Measurements from ENCODE around the gene DYNLT4. TPM values are rescaled to one million over a fixed set of nuclear protein-coding genes. Genes with fewer than 3 reads are reported as not detected.
A peak's percentile ranks its signal among the peaks of the same experiment; 100 is the strongest.
"Not testable (repeated sequence)": the region's sequence is repeated elsewhere in the genome, so short reads cannot be mapped to it uniquely, and the experiment has no call there.

DYNLT4 gene
- total RNA-seq, 2 experiments from 2014 or later = 0.70 to 1.0 TPM

GRCh38 chr1:44807364-44808062 is 362 bp upstream of the DYNLT4 start:
- peak overlapping the region; percentile 74 for H3K4me3 Mint-ChIP-seq
- peak overlapping the region; percentile 99 for H3K27ac Mint-ChIP-seq
- H3K4me1 Mint-ChIP-seq = peaks cover 85% of the 10 kb centered on the region
- peak; percentile 90 for DNase-seq
- H3K36me3 Mint-ChIP-seq = peaks cover 39% of the 10 kb centered on the region
- no peaks in the 10 kb centered on the region for H3K27me3 Mint-ChIP-seq
- no peaks in the 10 kb centered on the region for H3K9me3 Mint-ChIP-seq

GRCh38 chr1:44806025-44806703 is 987 bp downstream of the DYNLT4 start:
- Mint-ChIP-seq H3K27me3 (no peaks in the 10 kb centered on the region), H3K27ac (peak overlapping the region; percentile 99), H3K4me1 (peaks cover 80% of the 10 kb centered on the region), H3K4me3 (peak overlapping the region; percentile 8), H3K9me3 (no peaks in the 10 kb centered on the region), H3K36me3 (peaks cover 51% of the 10 kb centered on the region)
- no peak for DNase-seq

GRCh38 chr1:44805311-44806024 is 1.7 kb downstream of the DYNLT4 start:
- Mint-ChIP-seq H3K27me3 (no peaks in the 10 kb centered on the region), H3K4me1 (peaks cover 74% of the 10 kb centered on the region), H3K36me3 (peaks cover 56% of the 10 kb centered on the region), H3K4me3 (peak overlapping the region; percentile 40), H3K27ac (peak overlapping the region; percentile 79), H3K9me3 (no peaks in the 10 kb centered on the region)
- DNase-seq = no peak

GRCh38 chr1:44803312-44804095 is 3.6 kb downstream of the DYNLT4 start:
- Mint-ChIP-seq H3K36me3 (peaks cover 55% of the 10 kb centered on the region), H3K27me3 (no peaks in the 10 kb centered on the region), H3K9me3 (no peaks in the 10 kb centered on the region), H3K4me1 (peaks cover 62% of the 10 kb centered on the region), H3K27ac (peak overlapping the region; percentile 79), H3K4me3 (peak overlapping the region; percentile 84)
- no peak for DNase-seq

- Mint-ChIP-seq H3K4me3 (peak overlapping the region; percentile 84), H3K27ac (peak overlapping the region; percentile 79), H3K9me3 (no peaks in the 10 kb centered on the region), H3K27me3 (no peaks in the 10 kb centered on the region), H3K4me1 (peaks cover 57% of the 10 kb centered on the region), H3K36me3 (peaks cover 54% of the 10 kb centered on the region)
- DNase-seq = no peak
These were observed 4.2 kb downstream of the DYNLT4 start for GRCh38 chr1:44803062-44803311.

GRCh38 chr1:44802306-44803061 is 4.7 kb downstream of the DYNLT4 start:
- H3K4me1 Mint-ChIP-seq = peaks cover 52% of the 10 kb centered on the region
- H3K27ac Mint-ChIP-seq = peak overlapping the region; percentile 79
- H3K9me3 Mint-ChIP-seq = no peaks in the 10 kb centered on the region
- peaks cover 54% of the 10 kb centered on the region for H3K36me3 Mint-ChIP-seq
- no peaks in the 10 kb centered on the region for H3K27me3 Mint-ChIP-seq
- DNase-seq = no peak
- H3K4me3 Mint-ChIP-seq = peak overlapping the region; percentile 84

- H3K36me3 Mint-ChIP-seq = peaks cover 49% of the 10 kb centered on the region
- H3K4me3 Mint-ChIP-seq = peak overlapping the region; percentile 84
- peaks cover 44% of the 10 kb centered on the region for H3K4me1 Mint-ChIP-seq
- no peaks in the 10 kb centered on the region for H3K27me3 Mint-ChIP-seq
- no peaks in the 10 kb centered on the region for H3K9me3 Mint-ChIP-seq
- no peak for DNase-seq
- H3K27ac Mint-ChIP-seq = peak overlapping the region; percentile 79
These were observed 5.5 kb downstream of the DYNLT4 start for GRCh38 chr1:44801491-44802305.

GRCh38 chr1:44799770-44800584 is 7.2 kb downstream of the DYNLT4 start, which contains the start of gene PLK3:
Gene PLK3 (plus strand): TSS chr1:44800377. CDS start chr1:44800464, 87 bp downstream.
- peak within 1 kb of the TSS; percentile 84 for H3K4me3 Mint-ChIP-seq
- peak; percentile 98 for DNase-seq
- H3K4me1 Mint-ChIP-seq = peaks cover 36% of the 10 kb centered on the region
- H3K27ac Mint-ChIP-seq = peak within 1 kb of the TSS; percentile 100
- no peaks in the 10 kb centered on the region for H3K27me3 Mint-ChIP-seq
- H3K36me3 Mint-ChIP-seq = peaks cover 43% of the 10 kb centered on the region
- H3K9me3 Mint-ChIP-seq = no peaks in the 10 kb centered on the region

- peaks cover 26% of the 10 kb centered on the region for H3K4me1 Mint-ChIP-seq
- H3K9me3 Mint-ChIP-seq = no peaks in the 10 kb centered on the region
- H3K27ac Mint-ChIP-seq = peak overlapping the region; percentile 100
- DNase-seq = no peak
- peaks cover 31% of the 10 kb centered on the region for H3K36me3 Mint-ChIP-seq
- H3K4me3 Mint-ChIP-seq = no peak overlapping the region
- no peaks in the 10 kb centered on the region for H3K27me3 Mint-ChIP-seq
These were observed 8.4 kb downstream of the DYNLT4 start for GRCh38 chr1:44798481-44799365.

GRCh38 chr1:44797886-44798285 is 9.3 kb downstream of the DYNLT4 start:
- peaks cover 18% of the 10 kb centered on the region for H3K4me1 Mint-ChIP-seq
- H3K27me3 Mint-ChIP-seq, H3K27ac Mint-ChIP-seq, H3K4me3 Mint-ChIP-seq, DNase-seq, H3K9me3 Mint-ChIP-seq: not testable (repeated sequence)
- H3K36me3 Mint-ChIP-seq = peaks cover 23% of the 10 kb centered on the region

GRCh38 chr1:44792736-44793502 is 14.2 kb downstream of the DYNLT4 start:
- Mint-ChIP-seq H3K4me3 (no peak overlapping the region), H3K27ac (no peak overlapping the region), H3K4me1 (peaks cover 2% of the 10 kb centered on the region), H3K36me3 (no peaks in the 10 kb centered on the region), H3K9me3 (no peaks in the 10 kb centered on the region), H3K27me3 (no peaks in the 10 kb centered on the region)
- DNase-seq = no peak
